ENCODE data around the gene SCN1A.

DNA sequence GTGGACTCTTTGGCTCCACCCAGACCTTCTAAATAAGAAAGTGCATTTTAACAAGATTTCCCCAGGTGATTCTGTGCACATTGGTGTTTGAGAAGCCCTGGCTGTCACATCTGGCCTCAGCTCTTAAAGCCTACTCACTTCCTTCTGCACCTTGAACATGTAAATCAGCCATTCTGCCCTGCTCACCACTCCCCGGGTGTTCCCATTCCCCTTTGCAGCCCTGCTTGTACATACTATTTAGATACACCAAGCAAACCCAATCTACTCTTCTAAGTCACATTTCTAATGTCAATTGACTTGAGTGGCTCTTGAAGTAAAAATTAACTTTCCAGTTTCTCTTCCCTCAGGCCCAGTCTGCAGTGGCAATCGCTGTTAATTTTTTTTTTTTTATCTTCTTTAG is 13.1 kb upstream of the SCN1A start:
- TF ChIP-seq, protein P1, sequence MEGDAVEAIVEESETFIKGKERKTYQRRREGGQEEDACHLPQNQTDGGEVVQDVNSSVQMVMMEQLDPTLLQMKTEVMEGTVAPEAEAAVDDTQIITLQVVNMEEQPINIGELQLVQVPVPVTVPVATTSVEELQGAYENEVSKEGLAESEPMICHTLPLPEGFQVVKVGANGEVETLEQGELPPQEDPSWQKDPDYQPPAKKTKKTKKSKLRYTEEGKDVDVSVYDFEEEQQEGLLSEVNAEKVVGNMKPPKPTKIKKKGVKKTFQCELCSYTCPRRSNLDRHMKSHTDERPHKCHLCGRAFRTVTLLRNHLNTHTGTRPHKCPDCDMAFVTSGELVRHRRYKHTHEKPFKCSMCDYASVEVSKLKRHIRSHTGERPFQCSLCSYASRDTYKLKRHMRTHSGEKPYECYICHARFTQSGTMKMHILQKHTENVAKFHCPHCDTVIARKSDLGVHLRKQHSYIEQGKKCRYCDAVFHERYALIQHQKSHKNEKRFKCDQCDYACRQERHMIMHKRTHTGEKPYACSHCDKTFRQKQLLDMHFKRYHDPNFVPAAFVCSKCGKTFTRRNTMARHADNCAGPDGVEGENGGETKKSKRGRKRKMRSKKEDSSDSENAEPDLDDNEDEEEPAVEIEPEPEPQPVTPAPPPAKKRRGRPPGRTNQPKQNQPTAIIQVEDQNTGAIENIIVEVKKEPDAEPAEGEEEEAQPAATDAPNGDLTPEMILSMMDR (IDR thresholded peaks at IDR 0.05; ENCODE audit: extremely low read depth in 1 of 2, insufficient read depth in 1 of 2, low read depth in 1 of 2, low read length in 2 of 2), result no peak
- no peak for TF ChIP-seq POLR2AphosphoS5 (IDR thresholded peaks at IDR 0.05; ENCODE audit: insufficient read depth, low read depth, low read length)
- no peak for TF ChIP-seq MYC (IDR thresholded peaks at IDR 0.05; ENCODE audit: low read depth, low read length)
- TF ChIP-seq EZH2 (IDR thresholded peaks at IDR 0.05; ENCODE audit: borderline replicate concordance, low read depth, low read length, severe bottlenecking), result no peak
- no peak for TF ChIP-seq POLR2A (IDR thresholded peaks at IDR 0.05; ENCODE audit: low read depth, low read length)
- TF ChIP-seq, protein P2, sequence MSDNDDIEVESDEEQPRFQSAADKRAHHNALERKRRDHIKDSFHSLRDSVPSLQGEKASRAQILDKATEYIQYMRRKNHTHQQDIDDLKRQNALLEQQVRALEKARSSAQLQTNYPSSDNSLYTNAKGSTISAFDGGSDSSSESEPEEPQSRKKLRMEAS (IDR thresholded peaks at IDR 0.05; ENCODE audit: insufficient read depth, insufficient read length), result no peak

Measured in endothelial cell of umbilical vein (primary cell).